GM18870 (cell line): Measurements from ENCODE around the gene HDHD5.

ENCODE experiments used
- ATAC-seq: cut with Tn5 transposase; IDR thresholded peaks from one replicate; pipeline ENCODE4 v1.9.1; 2021; ENCODE audit warnings: moderate library complexity; ENCODE audit not compliant: unreplicated experiment

HDHD5 gene

DNA sequence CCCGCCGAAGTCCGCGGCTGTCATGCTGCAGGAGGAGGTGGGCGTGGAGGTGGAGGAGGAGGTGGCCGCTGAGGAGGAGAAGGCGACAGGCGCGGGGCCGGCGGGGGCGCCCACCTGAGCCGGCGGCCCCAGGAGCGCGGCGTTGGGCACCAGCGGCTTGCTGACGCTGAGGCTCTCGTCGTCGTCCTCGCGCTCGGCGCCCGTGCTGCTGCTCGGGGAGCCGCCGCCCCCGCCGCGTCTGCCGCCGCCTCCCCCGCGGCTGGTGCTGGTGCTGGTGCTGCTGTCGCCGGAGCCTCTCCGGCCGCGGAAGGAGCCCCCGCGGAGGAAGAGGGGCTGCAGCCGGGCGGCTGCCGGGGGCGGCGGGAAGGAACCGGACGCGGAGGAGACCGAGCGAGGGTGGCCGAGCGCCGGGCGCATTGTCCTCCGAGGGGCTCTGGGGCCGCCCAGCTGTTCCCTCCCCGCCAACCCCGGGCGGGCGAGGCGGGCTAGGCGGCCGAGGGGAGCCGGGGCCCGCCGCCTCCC is 38.3 kb downstream of the HDHD5 start:
- no peak for ATAC-seq

DNA sequence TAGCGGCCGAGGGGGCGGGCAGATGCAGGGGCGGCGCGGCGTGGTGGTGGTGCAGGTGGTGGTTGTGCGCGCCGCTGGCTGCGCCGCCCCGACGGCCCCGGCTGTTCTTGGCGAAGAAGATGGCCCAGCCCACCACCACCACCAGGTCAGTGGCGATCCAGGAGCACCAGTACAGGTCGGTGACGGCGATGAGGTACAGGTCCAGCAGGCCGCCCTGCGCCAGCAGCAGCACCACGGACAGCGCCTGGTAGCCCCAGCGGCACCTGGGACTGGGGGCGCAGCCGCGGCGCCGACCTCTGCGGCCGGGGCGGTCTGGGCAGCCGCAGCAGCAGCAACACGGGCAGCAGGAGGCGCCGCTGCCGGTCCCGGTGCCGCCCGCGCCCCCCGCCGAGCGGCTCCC is 38.8 kb downstream of the HDHD5 start:
- no peak for ATAC-seq

DNA sequence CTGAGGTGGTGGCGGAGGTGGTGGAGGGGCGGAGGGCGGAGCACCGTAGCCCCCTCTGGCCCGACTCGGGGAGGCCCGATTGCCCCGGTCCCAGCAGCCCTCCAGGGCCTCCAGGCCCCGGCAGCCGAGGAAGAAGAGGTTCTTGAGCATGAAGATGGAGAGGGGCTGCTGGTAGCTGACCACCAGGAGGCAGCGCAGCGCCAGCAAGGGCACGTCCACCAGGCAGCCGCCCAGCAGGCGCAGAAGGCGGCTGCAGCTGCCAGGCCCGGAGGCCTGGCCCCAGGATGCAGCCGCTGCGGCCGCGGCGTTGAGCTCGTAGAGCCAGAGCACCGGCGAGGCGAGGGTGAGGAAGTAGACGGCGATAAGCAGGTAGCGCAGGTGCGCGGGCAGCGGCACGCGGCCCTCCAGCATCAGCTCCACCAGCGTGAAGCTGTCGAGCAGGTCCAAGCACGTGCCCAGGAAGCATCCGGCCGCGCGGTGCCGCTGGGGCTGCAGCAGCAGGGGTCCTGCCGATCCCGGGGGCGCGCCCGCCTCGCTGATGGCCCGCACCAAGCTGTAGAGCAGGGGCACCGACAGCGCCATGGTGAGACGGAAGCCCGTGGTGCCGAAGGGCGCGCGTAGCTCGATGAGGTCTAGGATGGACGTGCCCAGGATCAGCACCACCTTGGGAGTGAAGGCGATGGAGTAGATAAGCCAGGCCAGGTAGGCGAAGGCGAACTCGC is 39.4 kb downstream of the HDHD5 start:
- ATAC-seq = no peak

DNA sequence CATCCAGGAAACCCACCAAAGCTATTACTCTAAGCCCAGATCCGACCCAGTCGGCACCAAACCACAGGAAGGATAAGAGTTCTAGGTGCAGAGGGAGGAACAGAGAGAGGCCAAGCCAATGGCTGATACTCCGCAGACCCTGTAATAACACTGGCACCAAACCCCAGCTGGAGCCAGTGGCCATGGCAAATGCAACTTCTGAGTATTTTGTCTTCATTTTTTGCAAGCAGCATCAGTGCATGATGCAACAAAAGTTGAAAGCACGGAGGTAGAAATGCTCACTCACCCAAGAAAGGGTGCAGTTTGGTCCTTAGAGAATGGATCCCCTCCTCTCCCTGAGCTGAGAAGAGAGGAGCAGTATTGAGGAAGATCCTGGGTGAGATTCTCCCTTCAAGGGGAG is 40.7 kb downstream of the HDHD5 start:
- no peak for ATAC-seq

DNA sequence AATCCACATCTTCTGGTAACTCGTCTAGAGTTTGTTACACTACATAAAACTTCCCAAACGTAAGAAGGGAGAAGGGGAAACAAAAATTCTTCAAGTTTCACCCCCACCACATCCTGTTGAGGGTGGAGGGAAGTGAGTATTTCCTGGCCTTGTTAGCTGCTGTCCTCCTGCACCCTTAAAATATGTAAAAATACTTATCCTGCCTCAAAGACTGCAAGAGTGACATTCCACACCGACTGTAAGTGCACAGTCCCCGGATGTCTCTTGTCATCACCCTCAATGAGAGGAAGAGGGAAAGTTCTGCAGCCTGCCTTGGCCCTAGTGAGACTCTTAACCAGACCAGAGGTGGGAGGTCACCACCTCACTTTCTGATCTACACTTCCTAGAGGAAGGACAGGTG is 41.2 kb downstream of the HDHD5 start:
- no peak for ATAC-seq

DNA sequence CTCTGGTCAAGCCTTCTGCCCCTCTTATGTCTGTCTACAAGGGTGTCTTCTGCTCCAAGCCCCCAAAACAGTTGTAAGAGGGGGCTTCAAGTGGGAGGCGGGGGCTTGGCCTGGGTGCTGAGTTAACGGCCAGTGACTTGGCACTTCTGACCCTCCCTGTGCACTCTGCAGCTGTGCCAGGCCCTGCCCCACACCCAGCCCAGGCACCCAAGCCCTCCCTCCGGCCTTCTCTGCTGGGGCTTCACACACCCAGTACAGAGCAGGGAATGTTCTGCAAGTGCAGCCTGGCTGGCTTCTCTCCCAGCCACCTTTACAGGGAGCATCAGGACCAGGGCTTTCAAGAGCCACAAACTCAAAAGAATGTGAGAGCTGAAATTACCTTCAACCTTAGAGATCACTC is 41.7 kb downstream of the HDHD5 start:
- ATAC-seq = no peak

DNA sequence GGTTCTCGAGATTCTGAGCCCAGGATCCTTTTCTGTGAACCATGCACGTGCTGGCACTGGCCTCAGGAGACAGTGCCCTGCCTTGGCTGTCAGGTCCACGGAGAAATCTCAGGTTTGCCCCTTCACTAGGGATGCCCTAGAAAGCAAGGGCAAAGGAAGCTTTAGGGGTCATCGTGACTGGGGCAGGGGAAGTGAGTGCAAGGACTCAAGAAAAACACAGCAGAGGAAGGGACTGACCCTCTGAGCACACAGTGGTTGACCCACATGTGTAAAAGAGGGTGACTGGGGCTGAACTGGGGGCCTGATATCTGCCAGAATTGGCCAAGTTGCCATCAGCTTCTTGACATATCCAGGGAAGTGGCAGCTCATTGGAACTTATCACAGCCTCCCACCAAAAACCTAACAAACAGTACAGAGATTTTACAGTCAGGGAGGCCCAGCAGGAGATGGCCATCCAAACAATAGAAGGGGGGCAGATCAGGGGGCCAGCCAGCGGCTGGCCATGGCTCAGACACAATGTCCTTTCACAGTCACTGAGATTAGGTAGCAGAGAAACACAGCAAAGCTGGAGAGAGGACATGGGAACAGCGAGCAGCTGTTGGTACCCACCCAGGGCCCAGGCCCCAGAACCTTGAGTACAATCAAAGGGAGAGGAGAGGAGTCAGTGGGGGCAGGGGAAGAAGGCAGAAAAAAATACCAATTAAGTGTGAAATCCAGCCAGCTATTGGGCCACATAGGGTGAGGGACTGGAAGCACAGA is 42.3 kb downstream of the HDHD5 start:
- ATAC-seq = no peak

DNA sequence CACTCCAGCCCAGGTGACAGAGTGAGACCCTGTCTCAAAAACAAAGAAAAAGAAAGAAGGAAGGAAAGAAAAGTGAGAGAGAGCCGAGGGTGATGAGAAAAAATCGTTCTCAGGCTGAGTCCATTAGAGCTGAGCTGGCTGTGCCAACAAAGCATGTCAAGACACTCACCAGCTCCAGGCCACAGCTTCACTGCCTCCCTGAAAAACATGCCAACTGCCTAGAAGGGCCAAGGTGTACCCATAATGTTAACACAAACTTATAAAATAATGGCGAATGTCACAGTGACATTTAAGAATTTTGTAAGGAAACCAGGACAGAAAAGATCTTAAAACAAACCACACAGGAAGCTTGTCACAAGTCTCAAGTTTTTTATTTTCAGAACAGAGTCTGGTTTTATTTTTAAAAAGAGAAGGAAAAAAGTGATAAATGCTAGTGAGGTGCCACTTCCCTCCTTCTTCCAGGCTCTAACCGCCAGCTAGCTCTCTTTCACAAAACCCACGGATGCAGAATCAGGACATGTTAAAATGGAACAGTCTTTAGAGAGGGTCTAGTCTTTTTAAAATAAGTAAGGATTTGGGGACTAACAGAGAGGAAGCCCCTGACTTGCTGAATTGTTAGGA is 43.0 kb downstream of the HDHD5 start:
- ATAC-seq = no peak

DNA sequence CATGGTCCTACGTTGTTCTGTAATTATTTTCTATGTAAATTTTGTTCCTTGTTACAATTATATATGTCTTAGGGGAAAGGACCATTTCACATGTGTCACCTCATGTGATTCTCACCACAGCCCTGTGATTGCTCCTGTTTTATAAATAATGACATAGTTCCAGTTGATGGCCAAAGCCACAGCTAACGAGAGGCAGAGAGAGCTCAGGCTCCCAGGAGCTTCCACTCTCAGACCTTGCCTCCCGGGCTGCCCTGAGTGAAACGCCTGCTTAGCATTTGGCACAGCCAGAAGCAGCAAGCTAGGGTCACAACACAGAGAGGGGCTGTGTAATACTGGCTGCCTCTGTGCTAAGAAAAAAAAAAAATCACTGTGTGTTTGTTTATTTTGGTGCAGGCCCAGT is 43.8 kb downstream of the HDHD5 start:
- no peak for ATAC-seq

DNA sequence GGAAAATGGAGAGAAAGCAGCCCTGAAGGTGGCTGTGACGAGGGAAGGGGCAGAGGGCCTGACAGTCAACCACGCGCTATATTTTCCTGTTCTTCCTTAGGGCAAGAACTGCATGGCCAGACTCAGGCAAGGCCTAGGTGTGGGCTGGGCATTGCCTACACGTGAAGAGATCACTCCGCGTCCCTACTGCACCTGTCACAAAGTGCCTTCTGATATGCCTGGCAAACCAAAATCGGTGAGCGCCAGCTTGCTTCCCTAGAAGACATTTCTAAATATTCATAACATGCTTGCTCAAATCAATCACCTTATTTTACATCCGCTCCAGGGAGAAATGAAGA is 44.2 kb downstream of the HDHD5 start:
- no peak for ATAC-seq

DNA sequence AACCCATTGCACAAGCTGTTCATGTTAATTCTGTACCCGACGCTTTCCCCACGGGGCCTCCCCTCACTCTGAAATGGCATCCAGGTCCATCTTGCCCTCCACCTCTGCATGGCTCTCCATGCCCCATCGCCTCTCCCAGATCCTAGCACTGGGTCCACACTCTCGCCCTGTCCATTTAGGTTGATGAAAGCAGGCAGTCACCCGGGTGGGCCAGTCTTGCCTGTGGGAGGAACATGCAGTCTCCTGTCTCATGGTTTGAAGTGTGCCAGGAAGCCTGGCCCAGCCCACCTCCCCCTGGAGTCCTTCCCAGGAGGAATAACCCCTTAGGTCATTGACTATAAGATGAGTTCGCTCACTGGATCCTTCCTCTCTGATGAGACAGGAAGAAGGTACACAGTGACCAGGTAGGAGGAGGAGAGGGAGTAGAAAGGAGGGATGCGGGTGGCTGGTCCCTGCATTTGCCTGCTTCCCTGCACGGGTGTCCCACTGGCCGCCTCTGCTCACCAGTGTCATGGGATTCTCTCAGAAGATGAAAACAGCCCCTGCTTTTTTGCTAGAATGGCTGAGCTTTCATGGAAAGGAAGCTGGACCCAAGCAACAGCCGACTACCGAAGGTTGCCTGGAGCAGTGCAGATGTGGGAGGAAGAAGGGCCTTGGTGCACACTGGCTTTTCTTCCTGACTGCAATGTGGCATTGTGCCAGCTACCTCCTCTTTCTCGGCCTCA is 44.7 kb downstream of the HDHD5 start:
- ATAC-seq = no peak

DNA sequence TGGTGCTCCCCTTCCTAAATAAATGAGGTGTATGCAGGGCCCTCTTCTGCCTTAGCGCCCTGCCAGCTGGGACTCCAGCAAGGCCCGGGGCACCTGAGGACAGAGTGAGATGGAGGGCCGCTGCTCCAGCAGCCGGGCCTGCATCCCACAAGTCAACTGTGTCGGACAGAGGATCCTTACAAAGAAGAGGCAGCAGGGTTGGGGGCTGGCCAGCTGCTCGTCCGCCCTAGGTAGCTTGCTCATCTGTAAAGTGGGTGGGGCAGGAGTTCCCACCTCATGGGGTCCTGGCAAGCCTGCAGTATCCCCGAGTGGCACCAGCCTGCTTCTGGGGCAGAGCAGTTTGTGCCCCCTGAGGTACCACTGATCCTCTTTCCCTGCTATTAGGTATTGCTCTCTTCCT is 45.5 kb downstream of the HDHD5 start:
- no peak for ATAC-seq

DNA sequence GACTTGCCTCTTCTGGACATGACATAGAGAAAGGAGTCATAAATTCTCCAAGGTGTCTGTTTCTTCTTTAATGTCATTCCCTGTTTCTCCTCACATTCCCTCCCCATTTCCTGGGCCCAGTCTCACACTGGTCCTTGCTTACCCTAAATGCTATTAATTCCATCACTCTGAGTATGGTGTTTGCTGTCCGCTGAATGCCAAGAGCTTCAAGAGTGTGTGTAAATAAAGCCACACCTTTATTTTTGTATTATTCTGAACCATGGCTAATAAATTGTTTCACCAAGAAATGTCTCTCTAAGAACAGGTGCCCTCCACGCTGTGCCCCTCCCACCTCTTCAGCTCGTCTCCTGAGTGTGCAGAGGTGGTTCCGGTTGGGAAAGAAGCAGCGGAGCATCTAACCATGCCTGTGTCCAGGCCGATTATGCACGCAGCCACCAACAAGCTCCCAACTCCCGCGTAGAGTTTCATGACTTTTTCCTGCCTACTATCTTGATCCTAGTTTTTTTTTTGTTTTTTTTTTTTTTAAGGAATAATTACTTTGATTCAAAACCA is 46.5 kb downstream of the HDHD5 start:
- no peak for ATAC-seq

DNA sequence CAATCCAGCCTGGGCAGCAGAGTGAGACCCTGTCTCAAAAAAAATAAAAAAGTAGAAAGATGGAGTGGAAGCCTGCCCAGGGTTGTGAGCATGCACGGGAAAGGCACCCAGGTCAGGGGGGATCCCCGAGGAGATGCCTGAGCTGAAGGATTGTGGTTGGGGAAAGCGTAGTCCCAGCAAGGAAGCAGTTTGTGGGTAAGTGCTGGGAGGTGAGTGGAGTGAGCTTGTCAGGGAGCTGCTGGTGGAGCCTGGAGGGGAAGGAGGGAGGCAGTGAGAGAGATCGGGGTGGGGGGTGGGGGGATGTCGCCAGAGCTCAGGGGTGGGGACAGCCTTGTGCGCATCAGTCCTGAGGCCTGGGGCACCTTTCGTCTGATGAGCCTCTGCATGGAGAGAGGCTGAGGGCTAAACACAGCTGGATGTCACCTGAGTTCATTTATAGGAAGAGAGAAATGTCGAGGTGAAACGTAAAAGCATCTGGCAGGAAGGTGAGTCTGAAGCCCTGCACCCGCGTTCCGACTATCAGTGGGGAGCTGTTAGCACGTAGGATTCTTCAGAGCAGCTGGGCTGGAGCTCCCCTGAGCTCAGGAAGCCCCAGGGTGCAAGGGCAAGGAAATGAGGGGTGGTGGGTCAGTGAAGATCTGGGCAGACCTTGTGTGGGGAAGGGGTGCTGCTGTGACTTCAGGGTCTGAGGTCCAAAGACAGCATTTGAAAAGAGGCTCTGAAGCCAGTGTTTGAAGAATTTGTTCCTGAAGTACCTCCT is 48.1 kb downstream of the HDHD5 start:
- ATAC-seq = no peak

DNA sequence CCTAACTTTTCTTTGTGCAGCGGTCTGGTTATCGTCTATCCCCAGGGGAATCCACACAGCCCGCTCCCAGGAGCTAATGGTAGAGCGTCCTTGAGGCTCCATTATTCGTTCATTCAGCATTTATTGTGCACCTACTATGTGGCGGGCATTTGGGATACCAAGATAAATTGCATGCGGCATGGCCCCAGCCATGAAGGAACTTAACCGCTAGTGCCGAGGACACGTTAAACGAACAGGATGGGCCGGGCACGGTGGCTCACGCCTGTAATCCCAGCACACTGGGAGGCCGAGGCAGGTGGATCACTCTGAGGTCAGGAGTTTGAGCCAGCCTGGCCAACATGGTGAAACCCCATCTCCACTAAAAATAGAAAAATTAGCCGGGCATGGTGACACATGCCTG is 49.1 kb downstream of the HDHD5 start:
- no peak for ATAC-seq

DNA sequence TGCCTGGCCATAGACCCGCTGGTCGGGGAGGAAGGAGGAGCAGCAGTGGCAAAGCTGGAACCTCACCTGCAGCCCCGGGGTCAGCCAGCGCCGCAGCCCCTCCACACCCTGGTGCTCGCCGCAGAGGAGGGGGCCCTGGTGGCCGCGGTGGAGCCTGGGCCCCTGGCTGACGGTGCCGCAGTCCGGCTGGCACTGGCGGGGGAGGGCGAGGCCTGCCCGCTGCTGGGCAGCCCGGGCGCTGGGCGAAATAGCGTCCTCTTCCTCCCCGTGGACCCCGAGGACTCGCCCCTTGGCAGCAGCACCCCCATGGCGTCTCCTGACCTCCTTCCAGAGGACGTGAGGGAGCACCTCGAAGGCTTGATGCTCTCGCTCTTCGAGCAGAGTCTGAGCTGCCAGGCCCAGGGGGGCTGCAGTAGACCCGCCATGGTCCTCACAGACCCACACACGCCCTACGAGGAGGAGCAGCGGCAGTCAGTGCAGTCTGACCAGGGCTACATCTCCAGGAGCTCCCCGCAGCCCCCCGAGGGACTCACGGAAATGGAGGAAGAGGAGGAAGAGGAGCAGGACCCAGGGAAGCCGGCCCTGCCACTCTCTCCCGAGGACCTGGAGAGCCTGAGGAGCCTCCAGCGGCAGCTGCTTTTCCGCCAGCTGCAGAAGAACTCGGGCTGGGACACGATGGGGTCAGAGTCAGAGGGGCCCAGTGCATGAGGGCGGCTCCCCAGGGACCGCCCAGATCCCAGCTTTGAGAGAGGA is 49.8 kb downstream of the HDHD5 start:
- ATAC-seq = no peak

DNA sequence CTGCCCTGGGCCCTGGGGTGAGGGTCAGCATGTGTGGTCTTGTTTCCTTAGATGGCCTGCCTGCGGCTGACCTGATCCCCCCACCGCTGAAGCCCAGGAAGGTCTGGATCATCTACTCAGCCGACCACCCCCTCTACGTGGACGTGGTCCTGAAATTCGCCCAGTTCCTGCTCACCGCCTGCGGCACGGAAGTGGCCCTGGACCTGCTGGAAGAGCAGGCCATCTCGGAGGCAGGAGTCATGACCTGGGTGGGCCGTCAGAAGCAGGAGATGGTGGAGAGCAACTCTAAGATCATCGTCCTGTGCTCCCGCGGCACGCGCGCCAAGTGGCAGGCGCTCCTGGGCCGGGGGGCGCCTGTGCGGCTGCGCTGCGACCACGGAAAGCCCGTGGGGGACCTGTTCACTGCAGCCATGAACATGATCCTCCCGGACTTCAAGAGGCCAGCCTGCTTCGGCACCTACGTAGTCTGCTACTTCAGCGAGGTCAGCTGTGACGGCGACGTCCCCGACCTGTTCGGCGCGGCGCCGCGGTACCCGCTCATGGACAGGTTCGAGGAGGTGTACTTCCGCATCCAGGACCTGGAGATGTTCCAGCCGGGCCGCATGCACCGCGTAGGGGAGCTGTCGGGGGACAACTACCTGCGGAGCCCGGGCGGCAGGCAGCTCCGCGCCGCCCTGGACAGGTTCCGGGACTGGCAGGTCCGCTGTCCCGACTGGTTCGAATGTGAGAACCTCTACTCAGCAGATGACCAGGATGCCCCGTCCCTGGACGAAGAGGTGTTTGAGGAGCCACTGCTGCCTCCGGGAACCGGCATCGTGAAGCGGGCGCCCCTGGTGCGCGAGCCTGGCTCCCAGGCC is 50.6 kb downstream of the HDHD5 start:
- no peak for ATAC-seq

DNA sequence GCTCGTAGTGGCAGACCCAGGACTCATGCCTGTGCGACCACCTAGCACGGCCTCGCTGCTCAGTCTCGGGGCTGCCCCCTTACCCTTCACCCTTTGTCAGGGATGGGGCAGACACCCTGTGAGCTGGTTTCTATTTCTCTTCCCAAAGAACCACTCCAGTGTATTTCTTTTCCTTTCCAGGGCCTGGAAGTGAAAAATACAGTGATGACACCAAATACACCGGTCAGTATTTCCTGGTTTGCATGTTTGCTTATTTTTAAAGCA is 51.6 kb downstream of the HDHD5 start:
- no peak for ATAC-seq
